Jurkat, Clone E6-1 (cell line): ENCODE measurements around the gene EVC.

Source experiments
- DNase-seq: peaks from one replicate; pipeline ENCODE4 v3.0.0-alpha.2; 2011; ENCODE audit warnings: low read depth, low spot score
- H3K4me3 ChIP-seq: 2 replicates; pipeline ENCODE4 v1.5.1; 2011; ENCODE audit warnings: mild to moderate bottlenecking, low read length, control low read depth, moderate library complexity

Gene EVC

DNA sequence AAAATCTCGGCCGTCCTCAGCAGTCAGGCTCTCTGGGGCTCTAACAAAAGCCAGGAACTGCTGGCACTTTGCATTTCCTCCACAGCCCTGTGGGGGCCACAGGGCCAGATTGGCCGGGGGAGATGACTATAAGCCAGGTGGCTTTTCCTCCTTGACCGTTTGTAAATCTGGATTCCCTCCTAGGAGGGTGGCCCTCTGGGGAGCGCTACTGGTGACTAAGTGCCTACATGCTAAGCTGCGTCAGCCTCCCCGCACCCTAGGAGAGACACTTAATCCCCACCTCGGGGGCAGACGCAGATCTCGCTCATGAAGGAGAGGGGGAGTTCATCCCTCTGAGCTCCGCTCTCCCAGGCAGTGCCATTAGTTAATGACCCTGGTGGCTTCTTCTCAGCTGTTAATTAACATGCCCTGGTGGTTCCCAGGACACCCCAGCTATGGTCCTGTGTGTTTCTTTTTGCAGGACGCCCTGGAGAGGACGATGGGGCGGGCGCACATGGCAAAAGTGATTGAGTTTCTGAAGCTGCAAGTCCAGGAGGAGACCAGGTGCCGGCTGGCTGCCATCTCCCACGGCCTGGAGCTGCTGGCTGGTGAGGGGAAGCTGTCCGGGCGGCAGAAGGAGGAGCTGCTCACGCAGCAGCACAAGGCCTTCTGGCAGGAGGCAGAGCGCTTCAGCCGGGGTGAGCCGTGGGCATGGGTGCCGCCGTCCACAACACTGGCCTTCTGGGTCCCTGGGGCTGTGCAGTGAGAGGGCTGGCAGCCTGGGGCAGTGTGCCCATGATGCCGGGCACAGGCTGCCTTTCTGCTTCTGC is 41.6 kb downstream of the EVC start:
- H3K4me3 ChIP-seq = no peak overlapping the region
- no peak for DNase-seq

GRCh38 chr4:5753366-5753765 is 42.4 kb downstream of the EVC start:
- DNase-seq = no peak
- no peak overlapping the region for H3K4me3 ChIP-seq

- H3K4me3 ChIP-seq = no peak overlapping the region
- no peak for DNase-seq
These were observed 42.9 kb downstream of the EVC start for GRCh38 chr4:5753766-5754528.

GRCh38 chr4:5754529-5754881 is 43.5 kb downstream of the EVC start:
- DNase-seq = no peak
- no peak overlapping the region for H3K4me3 ChIP-seq

DNA sequence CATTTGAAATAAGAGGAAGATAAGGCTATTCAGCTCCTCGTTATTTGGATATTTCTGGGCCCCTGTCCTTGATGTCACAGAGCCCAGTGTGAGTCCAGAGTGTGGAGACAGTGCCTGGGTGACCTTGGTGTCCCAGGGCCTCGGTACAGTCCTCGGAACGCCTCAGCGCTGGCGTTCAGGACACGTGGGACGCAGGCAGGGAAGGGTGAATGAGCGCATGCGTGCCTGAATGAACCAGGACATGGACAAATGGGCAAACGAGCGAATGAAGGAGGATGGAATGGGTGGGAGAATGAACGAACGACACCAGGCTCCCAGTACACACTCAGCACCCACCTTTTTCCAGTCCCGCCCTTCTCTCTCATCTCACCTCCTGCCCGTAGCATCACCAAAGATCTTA is 44.2 kb downstream of the EVC start:
- no peak for DNase-seq

DNA sequence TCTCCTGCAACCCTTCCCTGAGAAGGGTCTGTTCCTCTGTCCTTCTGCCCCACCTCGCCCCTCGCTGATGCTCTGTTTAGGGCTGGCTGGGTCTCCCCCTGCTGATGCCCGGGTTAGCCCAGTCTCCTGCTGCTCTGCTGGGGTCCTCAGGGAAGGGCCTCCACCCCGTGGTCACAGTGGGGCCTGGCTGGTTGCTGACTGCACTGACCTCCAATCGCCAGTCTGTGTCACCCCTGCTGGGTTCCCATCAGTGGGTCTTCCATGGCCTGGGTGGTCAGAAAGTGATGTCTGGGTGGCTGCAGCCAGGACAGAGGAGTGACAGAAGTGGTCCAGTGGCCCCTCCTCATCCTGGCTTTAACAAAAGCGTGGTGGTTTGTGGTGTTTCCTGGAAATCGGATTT is 44.7 kb downstream of the EVC start:
- no peak for DNase-seq
- H3K4me3 ChIP-seq = no peak overlapping the region

More for the DNA sequence above, 44.2 kb downstream of the EVC start:
- no peak overlapping the region for H3K4me3 ChIP-seq

- no peak for DNase-seq
- H3K4me3 ChIP-seq = no peak overlapping the region
These were observed 45.3 kb downstream of the EVC start for GRCh38 chr4:5756271-5756670.

DNA sequence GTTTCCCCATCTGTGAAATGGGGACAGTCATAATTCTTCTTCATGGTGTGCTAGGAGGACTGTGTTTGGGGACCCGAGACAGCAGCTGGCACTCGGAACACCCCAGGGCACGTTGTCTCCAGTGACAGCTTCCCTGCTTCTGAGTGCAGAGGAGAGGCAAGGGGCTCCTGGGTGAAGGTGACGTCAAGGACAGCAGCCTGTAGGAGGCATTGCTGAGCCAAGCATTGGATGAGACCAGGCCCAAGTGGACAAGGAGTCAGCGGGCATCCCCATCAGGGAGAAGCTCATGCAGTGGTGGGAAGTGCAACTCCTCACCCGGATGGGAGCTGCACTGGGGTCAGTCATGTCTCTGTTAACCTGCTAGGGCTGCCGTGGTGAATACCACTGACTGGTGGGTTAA is 46.1 kb downstream of the EVC start:
- H3K4me3 ChIP-seq = no peak overlapping the region
- DNase-seq = no peak

DNA sequence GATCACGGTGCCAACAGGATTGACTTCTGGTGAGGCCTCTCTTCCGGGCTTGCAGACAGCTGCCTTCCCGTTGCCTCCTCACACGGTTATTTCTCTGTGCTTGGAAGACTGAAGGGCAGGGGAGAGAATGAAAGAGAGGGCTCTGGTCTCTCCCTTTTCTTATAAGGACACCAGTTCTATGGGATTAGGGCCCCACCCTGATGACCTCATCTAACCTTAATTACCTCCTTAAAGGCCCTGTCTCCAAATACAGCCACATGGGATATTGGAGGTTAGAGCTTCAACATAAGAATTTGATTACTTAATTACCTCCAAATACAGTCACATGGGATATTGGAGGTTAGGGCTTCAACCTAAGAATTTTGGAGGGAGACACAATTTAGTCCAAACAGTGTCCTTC is 46.5 kb downstream of the EVC start:
- H3K4me3 ChIP-seq = no peak overlapping the region
- no peak for DNase-seq

GRCh38 chr4:5757954-5758353 is 47.0 kb downstream of the EVC start:
- no peak overlapping the region for H3K4me3 ChIP-seq
- no peak for DNase-seq

DNA sequence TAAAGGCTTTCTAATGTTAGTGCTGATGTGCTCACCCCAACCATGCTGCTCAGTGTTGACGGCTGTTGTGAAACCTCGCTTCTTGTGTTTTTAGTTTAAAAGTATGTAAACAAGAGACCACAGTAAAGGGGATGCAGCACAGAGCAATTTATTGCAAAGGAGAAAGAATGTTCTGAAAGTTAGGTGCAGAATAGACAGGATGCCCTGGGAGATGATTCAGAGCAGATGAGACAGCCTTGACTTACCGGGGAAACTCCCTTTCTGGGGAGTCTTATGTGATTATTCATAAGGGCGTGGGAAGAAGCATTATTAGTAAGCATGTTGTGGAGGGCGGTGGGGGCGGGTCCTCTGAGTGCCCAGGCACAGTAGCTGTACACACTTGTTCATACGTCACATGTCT is 47.7 kb downstream of the EVC start:
- no peak for DNase-seq
- no peak overlapping the region for H3K4me3 ChIP-seq

DNA sequence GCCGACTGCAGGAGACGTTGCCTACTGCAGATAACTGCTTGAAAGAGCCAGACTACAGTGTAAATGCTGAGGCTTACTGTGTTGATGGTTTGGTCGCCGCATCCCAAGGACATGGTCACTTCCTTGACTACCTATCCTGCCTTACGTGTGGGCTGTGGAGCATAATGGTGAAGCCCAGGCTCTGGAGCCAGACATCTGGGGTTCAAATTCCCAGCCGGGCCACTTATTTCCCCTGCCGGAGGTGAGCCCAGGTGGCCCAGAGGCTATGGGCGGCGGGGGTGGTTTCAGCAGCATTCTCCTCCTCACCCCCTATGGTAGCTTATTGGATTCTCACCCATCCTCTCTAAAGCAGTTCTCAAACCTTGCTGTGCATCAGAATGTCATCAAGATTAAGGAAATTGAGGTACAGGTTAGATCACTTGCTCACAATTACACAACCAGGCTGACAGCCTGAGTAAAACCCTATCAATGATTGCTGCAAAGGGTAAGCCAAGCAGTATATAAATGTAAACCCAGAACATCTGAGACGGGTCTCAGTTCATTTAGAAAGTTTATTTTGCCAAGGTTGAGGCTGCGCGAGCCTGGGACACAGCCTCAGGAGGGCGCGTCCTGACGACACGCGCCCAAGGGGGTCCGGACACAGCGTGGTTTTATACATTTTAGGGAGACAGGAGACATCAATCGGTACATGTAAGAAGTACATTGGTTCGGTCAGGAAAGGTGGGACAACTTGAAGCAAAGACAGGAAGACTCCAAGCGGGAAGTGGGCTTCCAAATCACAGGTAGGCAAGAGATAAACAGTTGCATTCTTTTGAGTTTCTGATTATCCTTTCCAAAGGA is 48.5 kb downstream of the EVC start:
- no peak overlapping the region for H3K4me3 ChIP-seq
- DNase-seq = no peak

DNA sequence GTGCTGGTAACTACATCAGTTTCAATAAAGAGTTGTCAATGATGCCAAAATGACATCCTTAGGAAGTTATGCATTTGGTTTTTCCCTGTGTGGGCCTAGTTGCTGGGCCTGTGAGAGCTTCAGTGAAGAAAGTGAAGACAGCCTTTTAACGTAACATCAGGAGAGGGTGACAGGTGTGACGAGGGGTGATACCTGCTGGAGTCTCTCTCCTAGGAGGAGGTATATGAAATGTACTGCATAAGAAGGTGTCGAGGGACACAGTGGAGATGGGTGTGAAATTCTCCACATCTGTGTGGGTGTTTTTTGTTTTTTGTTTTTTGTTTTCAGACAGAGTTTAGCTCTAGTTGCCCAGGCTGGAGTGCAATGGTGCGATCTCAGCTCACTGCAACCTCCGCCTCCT is 49.2 kb downstream of the EVC start:
- DNase-seq = no peak
- H3K4me3 ChIP-seq = no peak overlapping the region

DNA sequence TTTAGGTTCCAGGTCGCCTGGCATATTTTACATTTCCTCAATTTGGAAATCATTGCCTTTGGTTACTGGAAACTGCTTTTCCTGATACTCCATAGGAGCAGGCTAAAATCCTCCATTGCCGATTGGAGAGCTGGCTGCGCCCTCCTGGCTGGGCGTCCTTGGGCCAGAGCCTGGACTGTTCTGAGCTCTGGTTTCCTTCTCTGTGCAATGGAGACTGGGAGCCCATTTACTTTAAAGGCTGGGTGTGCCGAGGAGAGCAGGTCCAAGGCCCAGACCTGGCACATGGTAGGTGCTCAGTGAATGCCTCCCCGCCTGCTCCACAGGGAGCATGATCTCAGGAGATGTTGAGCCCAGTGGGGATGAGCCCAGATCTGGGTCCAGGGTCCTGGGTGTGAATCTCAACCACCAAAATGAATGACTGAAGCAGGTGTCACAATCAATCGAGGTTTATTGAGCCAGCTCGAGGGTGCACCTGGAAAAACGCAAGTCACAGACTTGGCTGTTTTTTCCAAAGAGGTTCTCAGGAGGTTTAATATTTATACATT is 50.0 kb downstream of the EVC start:
- DNase-seq = no peak
- no peak overlapping the region for H3K4me3 ChIP-seq

DNA sequence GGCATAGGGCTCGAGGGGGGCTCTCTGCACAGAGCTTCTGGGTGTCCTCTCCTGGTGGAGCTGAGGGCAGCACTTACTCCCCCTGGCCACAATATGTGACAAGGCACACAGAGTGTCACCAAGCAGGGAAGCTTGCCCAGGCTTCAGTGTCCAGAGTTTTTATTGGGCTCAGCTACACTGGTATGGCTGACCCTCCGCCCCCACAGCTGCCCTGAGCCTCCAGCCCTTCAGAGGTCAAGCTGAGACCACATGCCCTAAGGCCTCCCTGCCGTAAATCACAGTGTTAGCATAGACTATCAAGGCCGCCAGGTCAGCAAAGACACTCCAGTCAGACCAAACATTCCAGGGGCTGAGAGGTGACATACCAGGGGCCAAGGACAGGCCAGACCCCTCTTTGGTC is 59.0 kb downstream of the EVC start:
- no peak for DNase-seq

GRCh38 chr4:5772528-5773270 is 61.7 kb downstream of the EVC start:
- DNase-seq = no peak
- H3K4me3 ChIP-seq = no peak overlapping the region

More for the DNA sequence above, 59.0 kb downstream of the EVC start:
- no peak overlapping the region for H3K4me3 ChIP-seq

DNA sequence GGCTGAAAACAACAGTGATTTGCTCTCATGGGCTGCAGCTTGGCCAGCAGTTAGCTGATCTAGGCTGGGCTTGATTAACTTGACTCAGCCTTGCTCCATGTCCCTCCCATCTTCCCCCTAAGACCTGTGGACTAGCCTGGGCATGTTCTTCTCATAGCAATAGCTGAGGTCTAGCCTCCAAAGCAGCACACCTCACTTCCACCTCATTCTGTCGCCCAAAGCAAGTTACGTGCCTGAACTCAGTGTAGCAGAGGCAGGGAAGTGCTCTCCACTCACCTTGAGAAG is 62.2 kb downstream of the EVC start:
- no peak overlapping the region for H3K4me3 ChIP-seq
- no peak for DNase-seq

- no peak for DNase-seq
- H3K4me3 ChIP-seq = no peak overlapping the region
These were observed 63.5 kb downstream of the EVC start for GRCh38 chr4:5774416-5775036.

- no peak for DNase-seq
- H3K4me3 ChIP-seq = no peak overlapping the region
These were observed 65.5 kb downstream of the EVC start for GRCh38 chr4:5776510-5776909.
